Suprapubic skin (tissue), 3 donors: Measurements from ENCODE around the gene B3GNT5.

Experiments
- POLR2AphosphoS5 ChIP-seq, 3 donors: sonication (generic); formaldehyde crosslinking; IDR thresholded peaks; one replicate each; pipeline ENCODE4 v1.6.1; 2017; ENCODE audit warnings: antibody characterized with exemption in 3 of 3
- TF ChIP-seq, protein P1 (sequence below), 2 donors: fragments of 200-600 bp in 1 of 2; fragments of 450-650 bp in 1 of 2; sonication (generic) in 1 of 2; IDR thresholded peaks; one replicate each; pipeline ENCODE4 v1.5.1; 2016 to 2019; ENCODE audit warnings: antibody characterized with exemption in 2 of 2, mild to moderate bottlenecking in 1 of 2, moderate library complexity in 1 of 2

DNA sequence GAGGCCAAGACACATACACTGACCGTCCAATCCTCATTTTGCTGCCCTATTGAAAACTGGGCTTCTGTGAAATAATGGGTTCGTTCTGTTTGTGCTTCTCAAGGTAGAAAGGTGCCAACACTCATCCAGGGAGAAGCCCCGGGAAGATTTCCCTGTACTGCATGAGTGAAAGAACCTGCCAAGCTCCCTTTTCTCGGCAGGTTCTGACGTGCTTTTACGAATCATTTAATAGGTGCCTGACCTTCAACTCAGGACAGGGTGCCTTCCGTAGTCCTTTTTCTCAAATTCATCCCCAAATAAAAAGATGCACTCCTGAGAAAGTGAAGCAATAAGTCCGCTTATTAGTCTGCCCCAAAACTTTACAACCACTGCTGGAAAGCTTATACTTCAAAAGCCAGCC is 64.2 kb downstream of the B3GNT5 start:
- TF ChIP-seq, protein P1, sequence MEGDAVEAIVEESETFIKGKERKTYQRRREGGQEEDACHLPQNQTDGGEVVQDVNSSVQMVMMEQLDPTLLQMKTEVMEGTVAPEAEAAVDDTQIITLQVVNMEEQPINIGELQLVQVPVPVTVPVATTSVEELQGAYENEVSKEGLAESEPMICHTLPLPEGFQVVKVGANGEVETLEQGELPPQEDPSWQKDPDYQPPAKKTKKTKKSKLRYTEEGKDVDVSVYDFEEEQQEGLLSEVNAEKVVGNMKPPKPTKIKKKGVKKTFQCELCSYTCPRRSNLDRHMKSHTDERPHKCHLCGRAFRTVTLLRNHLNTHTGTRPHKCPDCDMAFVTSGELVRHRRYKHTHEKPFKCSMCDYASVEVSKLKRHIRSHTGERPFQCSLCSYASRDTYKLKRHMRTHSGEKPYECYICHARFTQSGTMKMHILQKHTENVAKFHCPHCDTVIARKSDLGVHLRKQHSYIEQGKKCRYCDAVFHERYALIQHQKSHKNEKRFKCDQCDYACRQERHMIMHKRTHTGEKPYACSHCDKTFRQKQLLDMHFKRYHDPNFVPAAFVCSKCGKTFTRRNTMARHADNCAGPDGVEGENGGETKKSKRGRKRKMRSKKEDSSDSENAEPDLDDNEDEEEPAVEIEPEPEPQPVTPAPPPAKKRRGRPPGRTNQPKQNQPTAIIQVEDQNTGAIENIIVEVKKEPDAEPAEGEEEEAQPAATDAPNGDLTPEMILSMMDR (IDR thresholded peaks at IDR 0.05), result no peak
- TF ChIP-seq POLR2AphosphoS5 (IDR thresholded peaks at IDR 0.05), result no peak
